HG03575 (cell line): ENCODE results near the gene TMEM179.
"Not testable (repeated sequence)": the region's sequence is repeated elsewhere in the genome, so short reads cannot be mapped to it uniquely, and the experiment has no call there.

ENCODE experiments used
- ATAC-seq: cut with Tn5 transposase; IDR thresholded peaks from one replicate; pipeline ENCODE4 v1.9.1; 2021; ENCODE audit not compliant: unreplicated experiment, insufficient number of reproducible peaks, low FRiP score; ENCODE audit errors: extremely low read depth

TMEM179 gene

GRCh38 chr14:104638927-104639450 lies 34.4 kb upstream of the TMEM179 start:
- no peak for ATAC-seq

GRCh38 chr14:104638190-104638589 lies 33.6 kb upstream of the TMEM179 start:
- ATAC-seq: no peak

GRCh38 chr14:104637546-104638003 lies 33.0 kb upstream of the TMEM179 start:
- no peak for ATAC-seq

- ATAC-seq: not testable (repeated sequence)
Observed at GRCh38 chr14:104636846-104637545, 32.4 kb upstream of the TMEM179 start.

GRCh38 chr14:104636131-104636530 lies 31.6 kb upstream of the TMEM179 start:
- no peak for ATAC-seq

GRCh38 chr14:104635717-104636116 lies 31.1 kb upstream of the TMEM179 start:
- ATAC-seq: no peak

GRCh38 chr14:104634886-104635570 lies 30.5 kb upstream of the TMEM179 start:
- ATAC-seq: no peak

- ATAC-seq: no peak
Observed at GRCh38 chr14:104634138-104634760, 29.7 kb upstream of the TMEM179 start.

- ATAC-seq: no peak
Observed at GRCh38 chr14:104633276-104634137, 28.9 kb upstream of the TMEM179 start.

- no peak for ATAC-seq
Observed at GRCh38 chr14:104632781-104633180, 28.2 kb upstream of the TMEM179 start.

- ATAC-seq: no peak
Observed at GRCh38 chr14:104624939-104625338, 20.4 kb upstream of the TMEM179 start.

GRCh38 chr14:104614126-104614812 lies 9.7 kb upstream of the TMEM179 start:
- ATAC-seq: no peak

- no peak for ATAC-seq
Observed at GRCh38 chr14:104611881-104612280, 7.3 kb upstream of the TMEM179 start.

GRCh38 chr14:104610749-104611310 lies 6.3 kb upstream of the TMEM179 start:
- ATAC-seq: no peak

GRCh38 chr14:104609666-104610065 lies 5.1 kb upstream of the TMEM179 start:
- no peak for ATAC-seq

- ATAC-seq: no peak
Observed at GRCh38 chr14:104603711-104604401, 716 bp downstream of the TMEM179 start.

GRCh38 chr14:104602933-104603325 lies 1.6 kb downstream of the TMEM179 start:
- no peak for ATAC-seq
